ENCODE data around the gene BRIX1.

- no peak for TF ChIP-seq EZH2 (IDR thresholded peaks at IDR 0.05; ENCODE audit: low read length, missing control alignments)
- no peak for TF ChIP-seq CTCF (conservative IDR thresholded peaks at IDR 0.05 in 1 of 2, IDR thresholded peaks at IDR 0.05 in 1 of 2; ENCODE audit: low read depth in 1 of 2, low read length in 2 of 2)
Measured at GRCh38 chr5:34866989-34867471, 48.5 kb upstream of the BRIX1 start.
